Sigmoid colon (tissue), 4 donors: ENCODE data around the gene RAET1G.

ENCODE experiments used
- CTCF ChIP-seq, 4 experiments: fragments of 450-650 bp in 3 of 4; fragments of 200-600 bp in 1 of 4; IDR thresholded peaks; one replicate each; pipeline ENCODE4 v1.5.1; 2016 to 2019; ENCODE audit warnings: antibody characterized with exemption in 4 of 4, mild to moderate bottlenecking in 3 of 4, moderate library complexity in 2 of 4
- EP300 ChIP-seq, 4 donors: sonication (generic); formaldehyde crosslinking; IDR thresholded peaks; one replicate each; pipeline ENCODE4 v1.6.1; 2017; ENCODE audit warnings: antibody characterized with exemption in 4 of 4
- POLR2A ChIP-seq, 2 donors: fragments of 450-650 bp; IDR thresholded peaks; one replicate each; pipeline ENCODE4 v1.6.1; 2016; ENCODE audit warnings: antibody characterized with exemption in 2 of 2, mild to moderate bottlenecking in 2 of 2, moderate library complexity in 2 of 2
- POLR2AphosphoS5 ChIP-seq, 4 donors: sonication (generic); formaldehyde crosslinking; IDR thresholded peaks; one replicate each; pipeline ENCODE4 v1.6.1; 2017; ENCODE audit warnings: antibody characterized with exemption in 4 of 4

GRCh38 chr6:149939909-149940671 is 17.2 kb upstream of the RAET1G start:
- TF ChIP-seq CTCF (IDR thresholded peaks at IDR 0.05) (no peak), POLR2A (IDR thresholded peaks at IDR 0.05) (no peak), POLR2AphosphoS5 (IDR thresholded peaks at IDR 0.05) (no peak), EP300 (IDR thresholded peaks at IDR 0.05) (no peak)
